Neural progenitor cell (in vitro differentiated cells): Measurements from ENCODE around the gene EPHB1. TPM values are rescaled to one million over a fixed set of nuclear protein-coding genes. Genes with fewer than 3 reads are reported as not detected.

Source experiments
- DNase-seq: peaks from one replicate; pipeline ENCODE4 v3.0.0-alpha.2; 2016; ENCODE audit warnings: low spot score
- H2AFZ ChIP-seq: fragments of 200-600 bp; sonication (generic); replicated peaks from 2 replicates; pipeline ENCODE4 v1.6.1; 2016; ENCODE audit warnings: antibody characterized with exemption
- H3F3A ChIP-seq: fragments of 200-600 bp; sonication (generic); 2 replicates; pipeline ENCODE4 v1.6.1; 2016; ENCODE audit warnings: antibody characterized with exemption, low read depth
- H3K27ac ChIP-seq: fragments of 200-600 bp; sonication (generic); 2 replicates; pipeline ENCODE4 v1.5.1; 2016; ENCODE audit warnings: mild to moderate bottlenecking
- H3K27me3 ChIP-seq: fragments of 200-600 bp; sonication (generic); 2 replicates; pipeline ENCODE4 v1.6.1; 2016; ENCODE audit warnings: mild to moderate bottlenecking, moderate library complexity
- H3K36me3 ChIP-seq: fragments of 200-600 bp; sonication (generic); 2 replicates; pipeline ENCODE4 v1.5.1; 2016
- H3K4me1 ChIP-seq: fragments of 200-600 bp; sonication (generic); 2 replicates; pipeline ENCODE4 v1.6.1; 2016; ENCODE audit warnings: mixed run types
- H3K4me2 ChIP-seq: fragments of 200-600 bp; sonication (generic); 2 replicates; pipeline ENCODE4 v1.6.1; 2016
- H3K4me3 ChIP-seq: fragments of 200-600 bp; sonication (generic); 2 replicates; pipeline ENCODE4 v1.5.1; 2016
- H3K79me2 ChIP-seq: fragments of 200-600 bp; sonication (generic); 2 replicates; pipeline ENCODE4 v1.6.1; 2016; ENCODE audit warnings: low read depth
- H3K9ac ChIP-seq: fragments of 200-600 bp; sonication (generic); 2 replicates; pipeline ENCODE4 v1.6.1; 2016
- H3K9me3 ChIP-seq: fragments of 200-600 bp; sonication (generic); 2 replicates; pipeline ENCODE4 v1.5.1; 2016; ENCODE audit warnings: low read depth
- H4K20me1 ChIP-seq: fragments of 200-600 bp; sonication (generic); 2 replicates; pipeline ENCODE4 v1.6.1; 2016; ENCODE audit warnings: low read depth
- H3K27ac Mint-ChIP-seq: 3 replicates; pipeline ENCODE4 v1.8.0; 2021; ENCODE audit warnings: mixed read lengths
- H3K27me3 Mint-ChIP-seq: 2 replicates; pipeline ENCODE4 v1.8.0; 2022; ENCODE audit warnings: low read depth, mild to moderate bottlenecking, inconsistent platforms, moderate library complexity, mixed read lengths; ENCODE audit not compliant: insufficient read depth
- H3K36me3 Mint-ChIP-seq: 3 replicates; pipeline ENCODE4 v1.8.0; 2021; ENCODE audit warnings: mixed read lengths
- H3K4me1 Mint-ChIP-seq: 3 replicates; pipeline ENCODE4 v1.8.0; 2021; ENCODE audit warnings: mixed read lengths
- H3K4me3 Mint-ChIP-seq: 3 replicates; pipeline ENCODE4 v1.8.0; 2021; ENCODE audit warnings: mild to moderate bottlenecking, moderate library complexity, mixed read lengths
- H3K9me3 Mint-ChIP-seq: 3 replicates; pipeline ENCODE4 v1.8.0; 2020; ENCODE audit warnings: mixed read lengths
- CTCF ChIP-seq: fragments of 200-600 bp; sonication (generic); IDR thresholded peaks from 2 replicates; pipeline ENCODE4 v1.5.1; 2017; ENCODE audit warnings: antibody characterized with exemption, mild to moderate bottlenecking
- EZH2 ChIP-seq: fragments of 200-600 bp; sonication (generic); IDR thresholded peaks from 2 replicates; pipeline ENCODE4 v1.6.1; 2017; ENCODE audit warnings: antibody characterized with exemption, mild to moderate bottlenecking, moderate library complexity
- EZH2phosphoT487 ChIP-seq: fragments of 200-600 bp; sonication (generic); IDR thresholded peaks from 2 replicates; pipeline ENCODE4 v1.6.1; 2017; ENCODE audit warnings: antibody characterized with exemption
- total RNA-seq: library from RNA; depleted of rRNA; stranded (reverse); fragments of >200 nt; gene quantifications from 2 replicates; pipeline ENCODE4 v1.2.3, GENCODE V29; 2015; ENCODE audit warnings: low replicate concordance

EPHB1 gene
- total RNA-seq, 1 donor from 2014 or later = 9.1 TPM

- no peak for DNase-seq
- no peak overlapping the region for H3K27ac Mint-ChIP-seq
Measured at GRCh38 chr3:135081856-135082434, 286.9 kb downstream of the EPHB1 start.

DNA sequence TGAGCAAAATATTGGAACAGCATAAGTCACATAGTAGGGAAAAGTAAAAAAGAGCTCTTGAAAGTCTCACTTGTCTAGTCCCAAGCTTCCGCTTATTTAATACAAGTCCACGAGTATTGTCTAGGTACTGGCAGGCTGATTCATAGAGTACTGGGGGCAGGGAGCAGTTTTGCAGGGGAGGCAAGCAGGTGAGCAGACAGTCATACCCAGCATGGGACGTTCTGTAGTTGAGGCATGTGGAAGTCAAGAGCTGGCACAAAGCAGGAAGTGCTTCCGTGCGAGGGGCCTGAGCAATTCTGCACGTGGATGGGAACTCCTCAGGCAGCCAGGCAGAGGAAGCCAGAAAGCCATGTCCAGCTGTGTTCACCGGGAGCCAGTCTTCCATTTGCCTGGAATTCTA is 287.6 kb downstream of the EPHB1 start:
- H3K27me3 Mint-ChIP-seq = peaks cover 2% of the 10 kb centered on the region
- no peak overlapping the region for H3K4me3 Mint-ChIP-seq
- Histone ChIP-seq H3K9ac (no peak overlapping the region), H3K27ac (no peak overlapping the region), H3K79me2 (no peaks in the 10 kb centered on the region), H3F3A (no peaks in the 10 kb centered on the region), H3K4me2 (no peak overlapping the region), H3K9me3 (no peaks in the 10 kb centered on the region), H4K20me1 (no peaks in the 10 kb centered on the region), H2AFZ (no peak overlapping the region), H3K36me3 (no peaks in the 10 kb centered on the region), H3K4me1 (no peaks in the 10 kb centered on the region), H3K27me3 (no peaks in the 10 kb centered on the region), H3K4me3 (no peak overlapping the region)
- no peaks in the 10 kb centered on the region for H3K9me3 Mint-ChIP-seq
- peaks cover 9% of the 10 kb centered on the region for H3K4me1 Mint-ChIP-seq
- TF ChIP-seq EZH2 (no peak), CTCF (no peak), EZH2phosphoT487 (no peak)
- no peaks in the 10 kb centered on the region for H3K36me3 Mint-ChIP-seq
- no peak for DNase-seq
- no peak overlapping the region for H3K27ac Mint-ChIP-seq

More at GRCh38 chr3:135081856-135082434, 286.9 kb downstream of the EPHB1 start:
- Histone ChIP-seq H3K79me2 (no peaks in the 10 kb centered on the region), H3K36me3 (no peaks in the 10 kb centered on the region), H3K27me3 (no peaks in the 10 kb centered on the region), H3K27ac (no peak overlapping the region), H3F3A (no peaks in the 10 kb centered on the region), H3K4me1 (no peaks in the 10 kb centered on the region), H3K4me3 (no peak overlapping the region), H2AFZ (no peak overlapping the region), H3K9ac (no peak overlapping the region), H3K4me2 (no peak overlapping the region), H3K9me3 (no peaks in the 10 kb centered on the region), H4K20me1 (no peaks in the 10 kb centered on the region)
- no peaks in the 10 kb centered on the region for H3K9me3 Mint-ChIP-seq
- no peak for TF ChIP-seq CTCF
- no peak for TF ChIP-seq EZH2phosphoT487
- TF ChIP-seq EZH2 = no peak
- H3K27me3 Mint-ChIP-seq = peaks cover 2% of the 10 kb centered on the region
- H3K36me3 Mint-ChIP-seq = no peaks in the 10 kb centered on the region
- peaks cover 9% of the 10 kb centered on the region for H3K4me1 Mint-ChIP-seq
- H3K4me3 Mint-ChIP-seq = no peak overlapping the region

- H2AFZ ChIP-seq = no peak overlapping the region
- H4K20me1 ChIP-seq = no peaks in the 10 kb centered on the region
- H3K27ac ChIP-seq = no peak overlapping the region
- H3K4me3 Mint-ChIP-seq = no peak overlapping the region
- no peak overlapping the region for H3K27ac Mint-ChIP-seq
- no peak overlapping the region for H3K4me2 ChIP-seq
- H3K4me1 Mint-ChIP-seq = peaks cover 9% of the 10 kb centered on the region
- no peaks in the 10 kb centered on the region for H3K4me1 ChIP-seq
- H3K27me3 Mint-ChIP-seq = peaks cover 2% of the 10 kb centered on the region
- H3K4me3 ChIP-seq = no peak overlapping the region
- H3K27me3 ChIP-seq = no peaks in the 10 kb centered on the region
- H3K36me3 Mint-ChIP-seq = no peaks in the 10 kb centered on the region
- no peak overlapping the region for H3K9ac ChIP-seq
- DNase-seq = no peak
- no peaks in the 10 kb centered on the region for H3K79me2 ChIP-seq
- H3K36me3 ChIP-seq = no peaks in the 10 kb centered on the region
- no peaks in the 10 kb centered on the region for H3F3A ChIP-seq
- no peaks in the 10 kb centered on the region for H3K9me3 ChIP-seq
- TF ChIP-seq EZH2 (no peak), EZH2phosphoT487 (no peak), CTCF (no peak)
- no peaks in the 10 kb centered on the region for H3K9me3 Mint-ChIP-seq
Measured at GRCh38 chr3:135083179-135083578, 288.1 kb downstream of the EPHB1 start.
